Stimulated activated CD8-positive, alpha-beta memory T cell treated with anti-CD3 and anti-CD28 coated beads, Interleukin-4, amount 100 ng/mL, for 24 hours (primary cell): Measurements from ENCODE around the gene NRG2.

Source experiments
- DNase-seq: peaks from one replicate; pipeline ENCODE4 v3.0.0-alpha.2; 2020; ENCODE audit warnings: low read depth

The NRG2 gene

GRCh38 chr5:139836469-139837208 lies 206.5 kb downstream of the NRG2 start:
- DNase-seq: no peak

GRCh38 chr5:139835656-139836055 lies 207.4 kb downstream of the NRG2 start:
- no peak for DNase-seq

- DNase-seq: no peak
Measured at GRCh38 chr5:139833525-139833924, 209.6 kb downstream of the NRG2 start.

GRCh38 chr5:139831624-139832023 lies 211.5 kb downstream of the NRG2 start:
- no peak for DNase-seq

- no peak for DNase-seq
Measured at GRCh38 chr5:139829471-139829870, 213.6 kb downstream of the NRG2 start.

- no peak for DNase-seq
Measured at GRCh38 chr5:139828207-139828895, 214.7 kb downstream of the NRG2 start.

GRCh38 chr5:139825690-139826089 lies 217.4 kb downstream of the NRG2 start:
- DNase-seq: no peak

GRCh38 chr5:139823757-139824355 lies 219.2 kb downstream of the NRG2 start:
- no peak for DNase-seq

GRCh38 chr5:139822553-139823425 lies 220.3 kb downstream of the NRG2 start:
- no peak for DNase-seq

GRCh38 chr5:139821806-139822552 lies 221.1 kb downstream of the NRG2 start:
- DNase-seq: no peak

GRCh38 chr5:139820606-139821005 lies 222.5 kb downstream of the NRG2 start:
- no peak for DNase-seq

GRCh38 chr5:139820130-139820529 lies 223.0 kb downstream of the NRG2 start:
- DNase-seq: no peak

- DNase-seq: no peak
Measured at GRCh38 chr5:139817970-139818369, 225.1 kb downstream of the NRG2 start.

GRCh38 chr5:139817362-139817761 lies 225.7 kb downstream of the NRG2 start:
- no peak for DNase-seq

GRCh38 chr5:139816566-139816965 lies 226.5 kb downstream of the NRG2 start:
- DNase-seq: no peak

GRCh38 chr5:139814704-139815280 lies 228.3 kb downstream of the NRG2 start:
- DNase-seq: no peak

GRCh38 chr5:139814191-139814601 lies 228.9 kb downstream of the NRG2 start:
- DNase-seq: no peak

- no peak for DNase-seq
Measured at GRCh38 chr5:139812836-139813805, 230.0 kb downstream of the NRG2 start.

GRCh38 chr5:139812323-139812722 lies 230.8 kb downstream of the NRG2 start:
- no peak for DNase-seq

- DNase-seq: no peak
Measured at GRCh38 chr5:139811274-139811607, 231.9 kb downstream of the NRG2 start.
